NCI-H2196 treated with DMSO at 0.1 percent for 48 hours (cell line): ENCODE data around the gene MYL1.

ENCODE experiments used
- DNase-seq: peaks from one replicate; lab custom pipeline; 2025; ENCODE audit not compliant: unreplicated experiment; lab: John Stamatoyannopoulos, UW

Gene MYL1

DNA sequence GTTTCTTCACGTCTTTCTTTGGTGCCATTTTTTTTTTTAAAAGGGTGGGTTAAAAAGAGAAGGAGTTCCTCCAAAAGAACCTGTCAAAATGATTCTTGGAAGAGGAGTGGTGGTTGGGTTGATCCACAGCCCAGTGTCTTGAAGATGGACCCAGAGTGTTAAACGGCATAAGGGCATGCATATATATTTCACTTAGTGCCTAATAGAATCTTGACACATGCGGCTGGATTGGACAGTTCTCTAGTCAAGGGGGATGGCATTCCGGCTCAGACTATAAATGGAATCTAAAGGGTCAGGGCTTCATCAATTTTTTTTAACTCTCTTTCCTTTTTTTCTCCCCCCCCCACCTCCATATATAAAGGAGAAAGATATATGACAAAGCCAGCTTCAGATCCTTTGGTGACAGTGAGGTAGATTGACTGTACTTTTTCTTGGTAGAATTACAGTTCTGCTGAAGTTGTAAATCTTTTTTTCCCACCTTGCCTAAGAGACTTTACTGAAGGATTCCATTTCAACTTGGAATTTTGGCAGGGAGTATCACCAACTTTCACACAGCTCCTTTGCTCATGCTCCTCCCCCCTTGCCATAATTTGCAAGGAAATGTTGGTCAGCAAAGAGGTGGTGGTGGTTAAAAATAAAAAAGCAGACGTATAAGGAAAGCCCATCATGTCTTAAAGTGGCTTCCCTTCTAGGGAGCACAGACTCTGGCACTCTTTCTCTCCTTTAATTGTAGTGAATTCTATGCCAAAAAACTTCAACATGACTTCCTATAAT, at the start of gene MYL1:
Gene MYL1, minus strand, starts transcription at position 160 of the 774 bp plus-strand sequence. Its CDS starts 132 bp downstream, at position 28.
- DNase-seq = no peak

GRCh38 chr2:210363876-210364275, 48.9 kb upstream of the MYL1 start:
- DNase-seq = no peak

GRCh38 chr2:210363261-210363660, 48.3 kb upstream of the MYL1 start:
- no peak for DNase-seq

DNA sequence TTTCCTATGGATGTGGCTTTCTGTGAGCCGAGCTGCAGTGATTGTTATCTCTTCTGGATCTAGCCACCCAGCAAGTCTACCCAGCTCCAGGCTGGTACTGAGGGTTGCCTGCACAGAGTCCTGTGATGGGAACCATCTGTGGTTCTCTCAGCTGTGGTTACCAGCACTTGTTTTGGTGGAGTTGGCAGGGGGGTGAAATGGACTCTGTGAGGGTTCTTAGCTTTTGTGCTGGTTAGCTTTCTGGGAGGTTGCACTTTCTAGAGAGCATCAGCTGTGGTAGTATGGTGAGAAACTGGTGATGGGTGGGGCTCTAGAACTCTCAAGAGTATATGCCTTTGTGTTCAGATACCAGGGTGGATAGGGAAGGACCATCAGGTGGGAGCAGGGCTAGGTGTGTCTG, 45.4 kb upstream of the MYL1 start:
- DNase-seq = no peak

DNA sequence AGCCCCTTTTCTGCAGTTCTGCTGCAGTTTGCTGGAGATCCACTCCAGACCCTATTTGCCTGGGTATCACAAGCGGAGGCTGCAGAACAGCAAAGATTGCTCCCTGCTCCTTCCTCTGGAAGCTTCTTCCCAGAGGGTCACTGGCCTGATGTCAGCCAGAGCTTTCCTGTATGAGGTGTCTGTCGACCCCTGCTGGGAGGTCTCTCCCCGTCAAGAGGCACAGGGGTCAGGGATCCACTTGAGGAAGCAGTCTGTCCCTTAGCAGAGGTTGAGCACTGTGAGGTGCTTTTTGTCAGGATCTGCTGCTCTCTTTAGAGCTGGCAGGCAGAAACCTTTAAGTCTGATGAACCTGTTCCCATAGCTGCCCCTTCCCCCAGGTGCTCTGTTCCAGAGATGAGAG, 42.0 kb upstream of the MYL1 start:
- no peak for DNase-seq

- no peak for DNase-seq
Measured at GRCh38 chr2:210337159-210337558, 22.2 kb upstream of the MYL1 start.

DNA sequence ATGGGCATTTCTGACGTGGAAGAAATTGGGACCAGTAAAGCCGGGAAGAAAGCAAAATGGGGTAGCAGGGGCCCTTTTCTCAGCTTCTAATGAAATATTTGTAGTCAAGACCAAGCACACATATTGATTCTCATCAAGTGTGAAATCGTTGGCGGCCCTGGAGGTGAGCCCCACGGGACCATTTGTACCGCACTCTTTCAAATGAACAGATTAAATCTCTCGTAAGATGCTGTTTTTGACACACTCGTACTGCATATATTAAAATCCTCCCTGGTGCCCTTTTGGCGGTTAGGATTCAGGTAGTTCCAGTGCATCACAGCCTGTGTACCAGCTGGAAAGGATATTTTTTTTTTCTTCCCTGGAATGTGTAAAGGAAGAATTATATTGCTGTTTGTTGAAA, 9.9 kb upstream of the MYL1 start:
- DNase-seq = no peak

- DNase-seq = no peak
Measured at GRCh38 chr2:210324458-210324857, 9.5 kb upstream of the MYL1 start.

- DNase-seq = no peak
Measured at GRCh38 chr2:210323003-210323402, 8.0 kb upstream of the MYL1 start.

DNA sequence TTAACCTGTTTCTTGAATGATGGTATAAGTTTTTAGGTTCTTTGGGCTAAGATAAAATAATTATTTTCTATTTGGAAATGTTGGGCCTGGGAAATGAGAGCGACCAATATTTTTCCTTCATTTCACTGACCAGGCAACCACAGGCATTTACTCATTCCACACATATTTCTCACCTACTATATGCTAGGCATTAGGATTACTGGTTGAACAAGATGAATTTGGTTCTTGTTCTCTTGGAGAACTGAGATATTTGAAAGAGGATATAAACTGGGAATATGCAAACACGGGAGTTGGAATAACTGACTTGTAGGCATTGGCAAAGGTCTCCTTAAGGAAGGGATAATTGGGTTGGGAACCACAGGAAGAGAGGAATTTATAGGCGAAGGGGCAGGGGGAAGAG, 3.9 kb upstream of the MYL1 start:
- DNase-seq = no peak

- no peak for DNase-seq
Measured at GRCh38 chr2:210318486-210318885, 3.5 kb upstream of the MYL1 start.

DNA sequence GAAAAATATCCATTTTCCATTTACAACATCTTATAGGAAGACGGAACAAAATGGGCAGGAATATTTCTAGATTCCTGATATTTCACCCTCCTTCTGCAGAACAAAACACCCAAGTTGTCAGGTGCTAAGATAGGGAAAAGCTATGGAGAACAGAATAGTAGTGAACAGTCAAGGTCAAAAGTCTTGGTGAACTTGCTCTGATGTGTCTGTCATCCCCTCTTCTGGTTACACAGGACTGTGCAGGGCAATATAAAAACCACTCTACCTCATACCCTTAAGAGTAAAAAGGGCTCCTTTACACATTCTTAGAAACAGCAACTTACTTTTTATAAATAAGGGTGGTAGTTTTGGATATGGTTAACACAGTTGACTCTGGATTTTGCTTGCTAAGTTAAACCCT, 4.4 kb downstream of the MYL1 start:
- no peak for DNase-seq

- DNase-seq = no peak
Measured at GRCh38 chr2:210309548-210310233, 5.3 kb downstream of the MYL1 start.

- no peak for DNase-seq
Measured at GRCh38 chr2:210303498-210303897, 11.5 kb downstream of the MYL1 start.

DNA sequence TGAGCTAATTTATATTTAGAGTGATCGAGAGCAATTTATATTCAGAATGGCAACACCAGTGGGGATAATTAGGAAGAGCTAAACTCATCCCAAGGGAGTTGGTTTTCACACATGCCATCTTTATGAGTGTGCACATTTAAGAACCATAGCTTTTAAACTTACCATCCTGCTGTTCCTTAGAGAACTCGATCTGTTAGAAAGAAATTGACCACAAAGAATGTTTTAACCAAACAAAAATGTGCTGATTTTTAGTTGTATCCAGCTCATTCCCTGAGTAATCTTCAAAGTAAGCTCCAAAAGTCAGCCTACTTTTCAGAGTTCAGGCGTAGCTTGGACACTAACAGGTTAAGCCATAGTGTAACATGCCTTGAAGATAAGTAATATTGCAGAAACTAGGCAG, 12.6 kb downstream of the MYL1 start:
- DNase-seq = no peak

DNA sequence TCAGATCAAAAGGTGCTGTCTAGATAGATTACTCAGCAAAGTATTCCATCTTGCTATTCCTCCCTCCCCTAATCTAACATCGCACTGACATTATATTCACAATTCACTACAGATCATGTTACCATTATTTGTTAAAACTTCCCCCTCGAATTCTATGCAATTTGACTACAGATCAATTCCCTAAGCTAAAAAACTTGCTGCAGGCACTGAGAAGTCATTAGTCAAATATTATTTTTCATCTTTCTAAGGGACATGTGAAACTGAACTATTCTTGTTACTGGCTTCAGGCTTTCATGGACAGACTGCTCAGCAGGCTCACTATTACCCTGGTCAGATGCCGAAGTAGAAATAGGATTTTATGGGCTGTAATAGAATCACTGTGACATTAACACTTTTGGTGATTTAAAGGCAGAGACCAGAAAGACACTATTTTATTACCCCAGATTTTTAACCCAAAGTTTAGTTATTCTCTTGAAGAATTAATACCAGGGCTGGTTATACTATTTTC, 15.1 kb downstream of the MYL1 start:
- no peak for DNase-seq

DNA sequence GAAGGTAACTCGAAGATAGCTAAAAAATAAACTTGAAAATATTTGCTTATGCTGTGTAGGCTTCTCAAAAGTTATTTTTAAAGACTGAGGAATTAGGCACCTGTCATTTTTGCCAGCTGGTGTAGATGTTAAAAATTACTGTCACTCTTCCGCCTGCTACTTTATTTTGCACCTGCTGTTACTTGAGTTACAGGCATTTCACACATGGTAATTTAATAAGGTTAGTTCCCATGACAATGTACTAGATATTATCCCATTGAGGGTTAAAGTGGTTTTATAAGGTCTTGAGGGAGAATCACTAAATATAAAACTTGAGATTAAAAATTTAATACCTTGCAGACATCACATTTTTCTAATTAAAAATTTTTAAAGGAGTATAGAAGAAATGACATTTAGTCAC, 26.6 kb downstream of the MYL1 start:
- DNase-seq = no peak

GRCh38 chr2:210287301-210287700, 27.7 kb downstream of the MYL1 start:
- no peak for DNase-seq

DNA sequence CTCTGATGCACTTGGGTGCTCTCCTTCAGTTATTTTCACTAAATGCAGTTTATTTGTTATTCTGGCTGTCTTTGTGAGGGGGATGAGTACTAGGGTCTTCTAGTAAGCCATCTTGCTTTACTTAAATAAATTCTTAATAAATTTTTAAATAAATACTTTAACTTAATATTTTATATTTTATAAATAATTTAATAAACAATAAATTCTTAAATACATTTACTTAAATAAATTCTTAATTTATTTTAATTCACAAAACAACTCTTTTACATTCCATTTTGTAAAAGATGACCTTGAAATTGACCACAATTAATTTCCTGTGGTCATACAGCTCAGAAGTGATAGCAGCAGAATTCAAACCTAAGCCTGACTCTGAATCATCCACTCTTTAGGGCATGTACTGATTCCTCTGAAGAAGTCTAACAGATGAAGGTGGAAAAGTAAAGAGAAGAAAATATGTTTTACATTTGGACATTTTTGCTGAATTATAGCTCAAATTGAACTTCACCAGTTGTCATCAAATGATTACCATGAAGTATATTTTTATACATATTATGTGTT, 28.8 kb downstream of the MYL1 start:
- no peak for DNase-seq

GRCh38 chr2:210277133-210277532, 37.8 kb downstream of the MYL1 start:
- DNase-seq = no peak

DNA sequence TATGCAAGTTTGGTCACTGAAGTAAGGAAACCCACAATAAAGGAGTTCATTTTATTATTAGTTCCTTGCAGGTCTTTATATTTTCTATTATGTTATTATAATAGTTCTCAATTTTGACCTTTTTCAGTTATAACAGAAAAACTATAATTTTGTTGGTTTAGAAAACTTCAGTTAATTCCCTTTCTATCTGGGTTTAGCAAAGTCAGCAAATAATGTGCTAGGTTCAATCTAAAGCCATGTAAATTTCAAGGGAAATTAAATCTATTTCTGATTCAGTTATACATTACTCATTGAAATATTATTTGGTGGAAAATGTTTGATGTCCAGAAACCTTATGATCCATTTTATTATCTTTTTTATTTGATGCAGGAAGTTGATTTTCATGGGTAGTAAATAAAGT, 43.7 kb downstream of the MYL1 start:
- no peak for DNase-seq

- no peak for DNase-seq
Measured at GRCh38 chr2:210269148-210269547, 45.8 kb downstream of the MYL1 start.
